ENCODE measurements around the gene RCAN2. TPM values are rescaled to one million over a fixed set of nuclear protein-coding genes. Genes with fewer than 3 reads are reported as not detected.

Gene RCAN2
- total RNA-seq, 1 experiment from 2014 or later, result 0.05 TPM

- DNase-seq (ENCODE audit: low read depth, low spot score), result no peak
- intact Hi-C loops (cut with micrococcal nuclease; ENCODE audit: unreplicated experiment) (no loop called here), in situ Hi-C loops (cut with HindIII; ENCODE audit: low pct_unique_long_range_greater_than_20kb, low sequenced_read_pairs) (no loop called here)
- Histone ChIP-seq H3K27me3 (ENCODE audit: control insufficient read depth, insufficient read depth, low read length) (no peaks in the 10 kb centered on the region), H3K4me3 (ENCODE audit: low read depth in 2 of 2, low read length in 2 of 2) (no peak overlapping the region), H3K9me3 (ENCODE audit: control insufficient read depth, insufficient read depth, low read depth, low read length) (no peaks in the 10 kb centered on the region), H3K36me3 (ENCODE audit: control insufficient read depth, insufficient read depth, low read length) (no peaks in the 10 kb centered on the region), H3K4me1 (ENCODE audit: control insufficient read depth, insufficient read depth, low read length) (no peaks in the 10 kb centered on the region), H3K27ac (ENCODE audit: low read length) (no peak overlapping the region)
- TF ChIP-seq TCF7L2 (IDR thresholded peaks at IDR 0.05; ENCODE audit: low read depth, low read length) (no peak), CTCF (IDR thresholded peaks at IDR 0.05) (no peak), POLR2AphosphoS5 (IDR thresholded peaks at IDR 0.05; ENCODE audit: low read depth, low read length) (no peak), SIN3A (IDR thresholded peaks at IDR 0.05; ENCODE audit: borderline replicate concordance, insufficient read depth, low read depth, low read length) (no peak)
- TF ChIP-seq, protein P1, sequence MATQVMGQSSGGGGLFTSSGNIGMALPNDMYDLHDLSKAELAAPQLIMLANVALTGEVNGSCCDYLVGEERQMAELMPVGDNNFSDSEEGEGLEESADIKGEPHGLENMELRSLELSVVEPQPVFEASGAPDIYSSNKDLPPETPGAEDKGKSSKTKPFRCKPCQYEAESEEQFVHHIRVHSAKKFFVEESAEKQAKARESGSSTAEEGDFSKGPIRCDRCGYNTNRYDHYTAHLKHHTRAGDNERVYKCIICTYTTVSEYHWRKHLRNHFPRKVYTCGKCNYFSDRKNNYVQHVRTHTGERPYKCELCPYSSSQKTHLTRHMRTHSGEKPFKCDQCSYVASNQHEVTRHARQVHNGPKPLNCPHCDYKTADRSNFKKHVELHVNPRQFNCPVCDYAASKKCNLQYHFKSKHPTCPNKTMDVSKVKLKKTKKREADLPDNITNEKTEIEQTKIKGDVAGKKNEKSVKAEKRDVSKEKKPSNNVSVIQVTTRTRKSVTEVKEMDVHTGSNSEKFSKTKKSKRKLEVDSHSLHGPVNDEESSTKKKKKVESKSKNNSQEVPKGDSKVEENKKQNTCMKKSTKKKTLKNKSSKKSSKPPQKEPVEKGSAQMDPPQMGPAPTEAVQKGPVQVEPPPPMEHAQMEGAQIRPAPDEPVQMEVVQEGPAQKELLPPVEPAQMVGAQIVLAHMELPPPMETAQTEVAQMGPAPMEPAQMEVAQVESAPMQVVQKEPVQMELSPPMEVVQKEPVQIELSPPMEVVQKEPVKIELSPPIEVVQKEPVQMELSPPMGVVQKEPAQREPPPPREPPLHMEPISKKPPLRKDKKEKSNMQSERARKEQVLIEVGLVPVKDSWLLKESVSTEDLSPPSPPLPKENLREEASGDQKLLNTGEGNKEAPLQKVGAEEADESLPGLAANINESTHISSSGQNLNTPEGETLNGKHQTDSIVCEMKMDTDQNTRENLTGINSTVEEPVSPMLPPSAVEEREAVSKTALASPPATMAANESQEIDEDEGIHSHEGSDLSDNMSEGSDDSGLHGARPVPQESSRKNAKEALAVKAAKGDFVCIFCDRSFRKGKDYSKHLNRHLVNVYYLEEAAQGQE (IDR thresholded peaks at IDR 0.05; ENCODE audit: insufficient read depth in 1 of 2, low read depth in 2 of 2, low read length in 1 of 2), result no peak
- no peak for ATAC-seq
- ChIA-PET POLR2A (no interaction called here), CTCF (no interaction called here)
- no TSS peak for BruUV-seq (replicated peaks)
Observed at GRCh38 chr6:46507426-46507825, 16.2 kb upstream of the RCAN2 start.

DNA sequence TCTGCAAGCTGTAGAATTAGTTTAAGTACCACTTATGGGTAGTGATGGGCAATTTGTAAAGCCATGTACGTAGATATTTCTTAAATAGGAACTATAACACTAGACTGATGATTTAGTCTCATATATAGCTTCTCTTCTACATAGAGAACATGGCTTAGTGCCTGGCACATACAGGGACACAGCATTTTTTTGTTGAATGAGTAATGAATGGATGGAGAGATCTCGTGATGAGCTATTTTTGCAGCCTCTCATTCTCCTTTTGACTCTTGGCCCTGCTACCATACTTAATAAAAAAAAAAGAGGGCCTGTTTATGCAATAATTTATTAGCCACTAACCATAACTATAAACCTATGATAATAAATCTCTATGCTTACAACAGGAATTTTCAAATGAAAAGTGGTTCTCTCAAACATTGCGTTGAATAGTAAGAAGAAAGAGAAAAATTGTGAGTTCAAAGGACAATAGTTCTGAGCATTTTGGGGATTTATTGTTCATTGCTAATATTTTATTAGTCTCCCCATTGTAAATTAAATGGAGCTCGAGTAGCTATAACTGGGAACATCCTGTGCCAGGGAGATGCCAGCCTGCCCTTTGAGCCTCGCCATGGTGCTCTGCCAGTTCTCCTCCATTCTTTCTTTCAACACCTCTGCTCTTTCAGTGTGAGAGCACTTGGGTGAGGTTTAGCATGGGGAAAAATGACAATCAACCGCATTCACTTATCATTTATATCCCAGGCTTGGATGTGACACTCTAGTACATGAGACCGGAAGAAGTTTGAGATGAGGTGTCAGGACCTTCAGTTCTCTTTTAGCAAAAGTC is 14.7 kb upstream of the RCAN2 start:
- ChIA-PET POLR2A (no interaction called here), CTCF (no interaction called here)
- H3K9me3 ChIP-seq (ENCODE audit: control insufficient read depth, insufficient read depth, low read depth, low read length), result no peaks in the 10 kb centered on the region
- no peaks in the 10 kb centered on the region for H3K36me3 ChIP-seq (ENCODE audit: control insufficient read depth, insufficient read depth, low read length)
- no peaks in the 10 kb centered on the region for H3K27me3 ChIP-seq (ENCODE audit: control insufficient read depth, insufficient read depth, low read length)
- H3K27ac ChIP-seq (ENCODE audit: low read length), result no peak overlapping the region
- no peaks in the 10 kb centered on the region for H3K4me1 ChIP-seq (ENCODE audit: control insufficient read depth, insufficient read depth, low read length)
- in situ Hi-C loops (cut with HindIII; ENCODE audit: low pct_unique_long_range_greater_than_20kb, low sequenced_read_pairs), result no loop called here
- BruUV-seq (replicated peaks), result no TSS peak
- TF ChIP-seq, protein P1 (IDR thresholded peaks at IDR 0.05; ENCODE audit: insufficient read depth in 1 of 2, low read depth in 2 of 2, low read length in 1 of 2), result no peak
- TF ChIP-seq POLR2AphosphoS5 (IDR thresholded peaks at IDR 0.05; ENCODE audit: low read depth, low read length) (no peak), CTCF (IDR thresholded peaks at IDR 0.05) (no peak), TCF7L2 (IDR thresholded peaks at IDR 0.05; ENCODE audit: low read depth, low read length) (no peak), SIN3A (IDR thresholded peaks at IDR 0.05; ENCODE audit: borderline replicate concordance, insufficient read depth, low read depth, low read length) (no peak)
- ATAC-seq (no peak), DNase-seq (ENCODE audit: low read depth, low spot score) (no peak)
- intact Hi-C loops (cut with micrococcal nuclease; ENCODE audit: unreplicated experiment), result no loop called here
- H3K4me3 ChIP-seq (ENCODE audit: low read depth in 2 of 2, low read length in 2 of 2), result no peak overlapping the region
